GM19023 (cell line): ENCODE data around the gene MAPK8IP3.
"Not testable (repeated sequence)": the region's sequence is repeated elsewhere in the genome, so short reads cannot be mapped to it uniquely, and the experiment has no call there.

Experiments used
- ATAC-seq: cut with Tn5 transposase; IDR thresholded peaks from one replicate; pipeline ENCODE4 v1.9.1; 2021; ENCODE audit warnings: mild to moderate bottlenecking, moderate library complexity; ENCODE audit not compliant: unreplicated experiment

Gene MAPK8IP3

DNA sequence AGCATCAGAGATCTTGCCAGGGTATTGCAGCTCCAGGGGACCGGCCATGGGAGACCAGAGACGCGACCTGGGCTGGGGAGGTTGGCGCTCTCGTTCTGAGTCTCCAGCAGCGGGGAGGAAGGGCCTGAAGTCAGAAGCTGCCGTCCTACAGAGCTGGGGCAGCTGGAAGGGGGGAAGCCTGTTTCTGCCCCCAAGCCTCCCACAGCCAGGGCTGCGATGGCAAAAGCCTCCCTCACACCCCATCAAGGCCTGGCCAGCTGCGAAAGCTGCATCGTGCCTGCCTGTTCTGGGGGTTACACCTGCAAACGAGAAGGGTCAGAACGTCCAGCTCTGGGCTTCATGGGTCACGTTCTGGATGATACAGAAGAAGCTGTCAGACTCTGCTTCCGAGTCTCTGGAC lies 26.1 kb downstream of the MAPK8IP3 start:
- no peak for ATAC-seq

- ATAC-seq, result not testable (repeated sequence)
Measured at GRCh38 chr16:1732551-1732987, 26.6 kb downstream of the MAPK8IP3 start.

GRCh38 chr16:1734123-1734522 lies 28.1 kb downstream of the MAPK8IP3 start:
- no peak for ATAC-seq

GRCh38 chr16:1734816-1735215 lies 28.8 kb downstream of the MAPK8IP3 start:
- no peak for ATAC-seq

DNA sequence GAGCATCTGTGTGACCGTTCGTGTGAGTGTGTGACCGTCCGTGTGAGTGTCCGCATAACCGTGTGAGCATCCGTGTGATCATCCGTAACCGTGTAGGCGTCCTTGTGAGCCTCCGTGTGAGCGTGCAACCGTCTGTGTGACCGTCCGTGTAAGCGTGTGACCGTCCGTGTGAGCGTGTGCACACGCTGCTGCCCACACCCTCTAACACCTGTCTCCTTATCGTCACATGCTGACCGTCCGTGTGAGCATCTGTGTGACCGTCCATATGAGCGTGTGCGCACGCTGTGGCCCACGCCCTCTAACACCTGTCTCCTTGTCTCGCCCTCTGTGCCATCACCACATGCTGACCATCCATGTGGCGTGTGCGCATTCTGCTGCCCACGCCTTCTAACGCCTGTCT lies 34.2 kb downstream of the MAPK8IP3 start:
- no peak for ATAC-seq

- no peak for ATAC-seq
Measured at GRCh38 chr16:1740781-1741490, 34.9 kb downstream of the MAPK8IP3 start.

- ATAC-seq, result no peak
Measured at GRCh38 chr16:1741553-1742165, 35.7 kb downstream of the MAPK8IP3 start.

GRCh38 chr16:1743376-1744337 lies 37.7 kb downstream of the MAPK8IP3 start:
- ATAC-seq, result no peak

GRCh38 chr16:1744338-1744840 lies 38.4 kb downstream of the MAPK8IP3 start:
- no peak for ATAC-seq

- no peak for ATAC-seq
Measured at GRCh38 chr16:1745181-1745899, 39.3 kb downstream of the MAPK8IP3 start.

DNA sequence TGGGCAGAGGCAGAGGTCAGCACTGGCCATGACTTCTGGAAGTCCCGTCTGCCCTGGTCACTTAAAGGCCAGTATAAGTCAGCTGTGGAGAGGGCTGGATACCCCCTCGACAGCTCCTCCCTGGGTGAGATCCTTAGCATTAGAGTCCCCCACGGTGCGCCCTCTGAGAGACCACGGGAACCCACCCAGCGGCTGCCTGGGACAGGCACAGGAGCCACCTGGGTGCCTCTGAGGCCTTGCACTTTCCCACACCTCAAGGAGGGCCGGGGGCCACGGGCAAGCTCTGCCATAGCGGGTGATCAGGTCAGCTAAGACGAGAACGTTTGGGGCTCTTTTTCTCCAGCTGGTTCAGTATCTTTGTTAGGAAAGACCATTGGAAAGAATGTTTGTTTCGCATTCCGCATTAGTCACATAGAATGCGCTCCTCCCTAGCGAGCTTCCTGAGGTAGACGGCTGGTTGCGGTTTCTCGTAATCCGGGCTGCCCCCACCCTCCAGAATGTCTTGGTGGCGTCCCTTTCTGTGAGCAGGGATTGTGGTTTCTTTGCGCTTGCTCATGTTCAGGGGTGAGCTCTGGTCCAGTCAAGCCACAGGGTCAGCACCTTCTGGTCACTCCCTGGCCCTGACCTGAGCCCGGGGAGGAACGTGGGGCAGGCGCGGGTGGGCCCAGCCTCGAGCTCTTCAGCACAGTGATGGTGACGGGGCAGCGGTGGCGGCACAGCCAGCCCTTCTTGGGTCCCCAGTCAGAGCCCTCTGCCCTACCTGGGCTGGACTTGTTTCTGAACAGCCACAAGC lies 40.1 kb downstream of the MAPK8IP3 start:
- no peak for ATAC-seq

- ATAC-seq, result no peak
Measured at GRCh38 chr16:1746693-1747195, 40.7 kb downstream of the MAPK8IP3 start.

- no peak for ATAC-seq
Measured at GRCh38 chr16:1747934-1748333, 41.9 kb downstream of the MAPK8IP3 start.

DNA sequence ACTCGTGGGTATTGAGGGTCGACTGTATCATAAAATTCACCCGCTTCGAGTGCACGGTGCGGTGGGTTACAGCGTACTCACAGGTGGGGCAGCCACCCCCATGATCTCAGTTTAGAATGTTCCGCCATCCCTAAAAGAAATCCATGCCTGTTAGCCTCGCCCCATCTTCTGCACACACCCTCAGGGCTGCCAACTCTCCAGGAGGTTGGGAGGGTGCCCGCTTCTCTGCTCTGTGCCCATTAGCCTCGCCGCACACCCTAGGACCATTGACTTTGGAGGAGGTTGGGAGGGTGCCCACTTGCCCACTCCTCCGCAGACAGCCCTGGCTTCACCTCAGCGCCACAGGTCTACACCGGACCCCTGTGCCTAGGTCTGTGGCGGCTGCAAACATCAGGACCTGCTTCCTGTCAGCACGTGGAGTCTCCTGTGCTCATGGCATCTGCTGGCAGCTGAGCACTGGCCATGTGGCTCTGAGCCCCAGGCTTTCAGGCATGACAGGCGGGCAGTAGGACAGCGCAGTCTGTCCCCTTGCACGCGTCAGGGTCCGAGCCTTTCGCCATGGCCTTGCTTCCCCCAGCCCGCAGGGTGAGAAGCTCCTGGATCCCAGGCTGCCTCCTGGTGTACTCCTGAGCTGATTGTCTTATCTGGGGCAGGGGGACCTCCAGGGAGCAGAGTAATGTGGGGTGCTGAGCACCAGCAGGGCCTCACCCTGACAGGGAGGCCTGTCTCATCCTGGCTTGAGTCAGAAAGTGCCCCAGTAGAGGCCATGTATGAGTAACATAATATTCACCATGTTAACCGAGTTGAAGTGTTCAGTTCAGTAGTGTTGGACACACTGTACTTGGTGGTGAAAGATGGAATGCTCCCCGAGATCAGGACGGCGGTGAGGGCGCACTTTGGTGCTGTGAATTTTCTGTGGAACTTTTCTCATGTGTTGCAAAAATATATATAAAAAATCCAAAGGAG lies 43.4 kb downstream of the MAPK8IP3 start:
- ATAC-seq, result no peak

DNA sequence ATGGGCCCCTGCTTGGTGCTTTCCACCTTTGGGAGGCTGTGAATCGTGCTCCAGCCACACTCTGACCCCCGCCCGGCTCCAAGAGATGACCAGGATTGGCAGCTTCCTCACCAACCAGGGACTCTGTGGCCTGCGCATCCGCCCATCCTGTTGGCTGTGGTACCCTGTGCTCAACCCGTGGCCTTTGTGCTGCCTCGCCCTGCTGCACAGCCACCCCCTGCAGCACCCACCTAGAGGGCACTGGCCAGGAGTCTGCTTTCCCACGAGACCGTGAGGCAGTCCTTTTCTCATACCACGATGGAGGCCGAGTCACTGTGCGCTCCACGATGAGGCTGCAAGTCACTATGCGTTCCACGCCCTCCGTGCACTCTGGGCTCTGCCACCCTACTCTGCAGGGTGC lies 46.0 kb downstream of the MAPK8IP3 start:
- no peak for ATAC-seq

DNA sequence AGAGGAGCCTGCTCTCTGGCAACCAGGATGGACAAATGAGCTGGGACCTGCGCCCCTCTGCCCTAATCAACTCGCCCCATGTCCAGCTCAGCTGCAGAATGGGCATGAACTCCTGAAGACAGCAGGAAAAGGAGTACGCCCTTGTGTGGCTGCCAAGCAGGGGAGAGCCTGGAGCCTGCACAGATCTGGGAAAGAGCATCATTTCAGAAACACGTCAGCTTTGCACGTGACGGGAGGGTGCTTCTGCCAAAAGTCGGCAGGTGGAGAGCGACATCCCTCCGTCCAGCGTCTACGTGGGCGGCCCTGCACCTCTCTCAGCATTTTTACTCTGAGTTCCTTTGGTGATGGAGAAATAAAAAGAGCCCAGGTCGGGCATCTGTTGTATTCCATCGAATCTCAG lies 46.9 kb downstream of the MAPK8IP3 start:
- no peak for ATAC-seq

GRCh38 chr16:1754204-1754603 lies 48.2 kb downstream of the MAPK8IP3 start:
- ATAC-seq, result no peak

- ATAC-seq, result no peak
Measured at GRCh38 chr16:1757714-1758461, 51.9 kb downstream of the MAPK8IP3 start.
